Panc1 (cell line): Measurements from ENCODE around the gene PADI6. TPM values are rescaled to one million over a fixed set of nuclear protein-coding genes. Genes with fewer than 3 reads are reported as not detected.

Experiments used
- ATAC-seq: fragments of 200-7000 bp; cut with Tn5 transposase; 2 replicates; pipeline ENCODE4 v1.9.1; 2020; ENCODE audit warnings: mild to moderate bottlenecking, moderate library complexity
- BruUV-seq: library from RNA; stranded (reverse); fragments of 400-500 nt; replicated peaks from 2 replicates; lab custom pipeline; 2021; lab: Mats Ljungman, UMichigan
- CTCF ChIA-PET: fragments of 300-600 bp; sonication (Branson Sonifier 250); formaldehyde crosslinking; loops from one replicate; lab custom pipeline; 2022; ENCODE audit warnings: antibody characterized with exemption; lab: Charles Lee
- POLR2A ChIA-PET: fragments of 300-600 bp; sonication (Branson Sonifier 250); formaldehyde crosslinking; loops from one replicate; lab custom pipeline; 2022; ENCODE audit warnings: antibody characterized with exemption; lab: Charles Lee
- DNase-seq: peaks from one replicate; pipeline ENCODE4 v3.0.0-alpha.2; 2010; ENCODE audit warnings: low read depth, low spot score
- H3K27ac ChIP-seq: 2 replicates; pipeline ENCODE4 v1.5.1; 2011; ENCODE audit warnings: mild to moderate bottlenecking, low read length, inconsistent platforms
- H3K27me3 ChIP-seq: fragments of 200-500 bp; sonication (Bioruptor generic); 2 replicates; pipeline ENCODE4 v1.6.0; 2014; ENCODE audit warnings: low read length, inconsistent platforms; ENCODE audit not compliant: control insufficient read depth, insufficient read depth
- H3K36me3 ChIP-seq: fragments of 200-500 bp; sonication (Bioruptor generic); 2 replicates; pipeline ENCODE4 v1.5.1; 2014; ENCODE audit warnings: inconsistent platforms, mild to moderate bottlenecking, low read length, moderate library complexity; ENCODE audit not compliant: control insufficient read depth, insufficient read depth
- H3K4me1 ChIP-seq: 2 replicates; pipeline ENCODE4 v1.5.1; 2011; ENCODE audit warnings: inconsistent platforms, mild to moderate bottlenecking, low read length, moderate library complexity; ENCODE audit not compliant: control insufficient read depth, insufficient read depth
- H3K4me3 ChIP-seq, 2 experiments: 2 replicates each; pipeline ENCODE4 v1.5.1; 2011 to 2012; ENCODE audit warnings: low read depth in 2 of 2, low read length in 2 of 2, mild to moderate bottlenecking in 2 of 2, inconsistent platforms in 1 of 2, moderate library complexity in 1 of 2
- H3K9me3 ChIP-seq: fragments of 200-500 bp; sonication (Bioruptor generic); 2 replicates; pipeline ENCODE4 v1.5.1; 2014; ENCODE audit warnings: low read depth, mild to moderate bottlenecking, inconsistent platforms, low read length, moderate library complexity; ENCODE audit not compliant: control insufficient read depth, insufficient read depth
- CTCF ChIP-seq: fragments of 450-650 bp; IDR thresholded peaks from 2 replicates; pipeline ENCODE4 v1.5.1; 2017; ENCODE audit warnings: mild to moderate bottlenecking
- POLR2AphosphoS5 ChIP-seq: IDR thresholded peaks from 2 replicates; pipeline ENCODE4 v1.6.1; 2012; ENCODE audit warnings: mild to moderate bottlenecking, low read depth, low read length, moderate library complexity
- REST ChIP-seq, 2 experiments: IDR thresholded peaks; 2 replicates each; pipeline ENCODE4 v1.6.1; 2011 to 2012; ENCODE audit warnings: low read depth in 2 of 2, control low read depth in 1 of 2, low read length in 1 of 2, mild to moderate bottlenecking in 1 of 2, moderate library complexity in 1 of 2; ENCODE audit not compliant: insufficient read depth in 1 of 2
- SIN3A ChIP-seq: IDR thresholded peaks from 2 replicates; pipeline ENCODE4 v1.6.1; 2012; ENCODE audit warnings: low read depth, mild to moderate bottlenecking, low read length, moderate library complexity, borderline replicate concordance; ENCODE audit not compliant: insufficient read depth
- TCF7L2 ChIP-seq: IDR thresholded peaks from 2 replicates; pipeline ENCODE4 v1.6.1; 2011; ENCODE audit warnings: mild to moderate bottlenecking, low read depth, low read length, inconsistent platforms
- in situ Hi-C: cut with HindIII; loops from 2 replicates; pipeline ENCODE4 v1.10.0; 2016; ENCODE audit warnings: low sequenced_read_pairs, low pct_unique_long_range_greater_than_20kb
- intact Hi-C: fragments of 100-400 bp; cut with micrococcal nuclease; formaldehyde crosslinking; loops from one replicate; pipeline ENCODE4 v1.10.0; 2022; ENCODE audit not compliant: unreplicated experiment
- total RNA-seq: library from RNA; stranded (reverse); gene quantifications from one replicate; pipeline ENCODE4 v1.2.1, GENCODE V29; 2021; ENCODE audit not compliant: unreplicated experiment

The PADI6 gene
- total RNA-seq, 1 experiment from 2014 or later, result not detected

GRCh38 chr1:17348593-17349234 is 23.3 kb upstream of the PADI6 start:
- Histone ChIP-seq H3K36me3 (no peaks in the 10 kb centered on the region; the same call in 1 of the 2 replicates), H3K9me3 (no peaks in the 10 kb centered on the region), H3K4me3 (no peak overlapping the region), H3K27ac (peak overlapping the region; percentile 19; the same call in 1 of the 2 replicates), H3K27me3 (no peaks in the 10 kb centered on the region), H3K4me1 (peaks cover 8% of the 10 kb centered on the region)
- in situ Hi-C loops (no loop called here), intact Hi-C loops (no loop called here)
- TF ChIP-seq CTCF (no peak), SIN3A (no peak)
- ATAC-seq, result peak; percentile 47; the same call in 1 of the 2 replicates
- ChIA-PET POLR2A (no interaction called here), CTCF (interaction anchor here (0.6 kb wide), 1 partner anchor 22 kb away, joined by 3 read pairs; no protein-coding TSS in a partner anchor)
- DNase-seq, result peak; percentile 10
- BruUV-seq, result no TSS peak

GRCh38 chr1:17350083-17350482 is 21.9 kb upstream of the PADI6 start:
- no peaks in the 10 kb centered on the region for H3K27me3 ChIP-seq
- CTCF ChIA-PET, result no interaction called here
- no peaks in the 10 kb centered on the region for H3K9me3 ChIP-seq
- no peaks in the 10 kb centered on the region; the same call in 1 of the 2 replicates for H3K36me3 ChIP-seq
- ATAC-seq (no peak), DNase-seq (no peak)
- H3K4me3 ChIP-seq, result no peak overlapping the region
- in situ Hi-C loops (no loop called here), intact Hi-C loops (no loop called here)
- POLR2A ChIA-PET, result no interaction called here
- H3K27ac ChIP-seq, result no peak overlapping the region
- H3K4me1 ChIP-seq, result peaks cover 8% of the 10 kb centered on the region
- TF ChIP-seq CTCF (no peak), SIN3A (no peak), REST (IDR thresholded peaks at IDR 0.05; ENCODE audit: insufficient read depth in 1 of 2, low read depth in 2 of 2, low read length in 1 of 2) (no peak), TCF7L2 (no peak), POLR2AphosphoS5 (no peak)
- BruUV-seq, result no TSS peak
